ENCODE results near the gene OSBPL2. TPM values are rescaled to one million over a fixed set of nuclear protein-coding genes. Genes with fewer than 3 reads are reported as not detected.

OSBPL2 gene
- total RNA-seq, 1 donor from 2014 or later, result 29.9 TPM

- Mint-ChIP-seq H3K4me1 (ENCODE audit: low read depth) (no peaks in the 10 kb centered on the region), H3K36me3 (ENCODE audit: low read depth) (peaks cover 16% of the 10 kb centered on the region), H3K9me3 (no peaks in the 10 kb centered on the region), H3K4me3 (ENCODE audit: low read depth) (no peak overlapping the region), H3K27ac (no peak overlapping the region), H3K27me3 (ENCODE audit: low read depth) (no peaks in the 10 kb centered on the region)
- intact Hi-C loops (cut with micrococcal nuclease), result no loop called here
- DNase-seq (ENCODE audit: low spot score), result no peak
Observed at GRCh38 chr20:62293946-62294345, 55.6 kb downstream of the OSBPL2 start.

- intact Hi-C loops (cut with micrococcal nuclease), result no loop called here
- no peak overlapping the region for H3K4me3 Mint-ChIP-seq (ENCODE audit: low read depth)
- no peaks in the 10 kb centered on the region for H3K4me1 Mint-ChIP-seq (ENCODE audit: low read depth)
- H3K36me3 Mint-ChIP-seq (ENCODE audit: low read depth), result peaks cover 16% of the 10 kb centered on the region
- no peak for DNase-seq (ENCODE audit: low spot score)
- no peaks in the 10 kb centered on the region for H3K9me3 Mint-ChIP-seq
- H3K27me3 Mint-ChIP-seq (ENCODE audit: low read depth), result no peaks in the 10 kb centered on the region
- H3K27ac Mint-ChIP-seq, result no peak overlapping the region
Observed at GRCh38 chr20:62294516-62294915, 56.2 kb downstream of the OSBPL2 start.

GRCh38 chr20:62296724-62297448 is 58.6 kb downstream of the OSBPL2 start:
- DNase-seq (ENCODE audit: low spot score), result no peak
- H3K27ac Mint-ChIP-seq, result no peak overlapping the region
- H3K27me3 Mint-ChIP-seq (ENCODE audit: low read depth), result no peaks in the 10 kb centered on the region
- peaks cover 2% of the 10 kb centered on the region for H3K4me1 Mint-ChIP-seq (ENCODE audit: low read depth)
- intact Hi-C loops (cut with micrococcal nuclease), result no loop called here
- peaks cover 16% of the 10 kb centered on the region for H3K36me3 Mint-ChIP-seq (ENCODE audit: low read depth)
- no peaks in the 10 kb centered on the region for H3K9me3 Mint-ChIP-seq
- no peak overlapping the region for H3K4me3 Mint-ChIP-seq (ENCODE audit: low read depth)

- intact Hi-C loops (cut with micrococcal nuclease), result no loop called here
- H3K36me3 Mint-ChIP-seq (ENCODE audit: low read depth), result peaks cover 12% of the 10 kb centered on the region
- H3K9me3 Mint-ChIP-seq, result no peaks in the 10 kb centered on the region
- no peak for DNase-seq (ENCODE audit: low spot score)
- H3K4me3 Mint-ChIP-seq (ENCODE audit: low read depth), result no peak overlapping the region
- no peaks in the 10 kb centered on the region for H3K27me3 Mint-ChIP-seq (ENCODE audit: low read depth)
- no peak overlapping the region for H3K27ac Mint-ChIP-seq
- peaks cover 2% of the 10 kb centered on the region for H3K4me1 Mint-ChIP-seq (ENCODE audit: low read depth)
Observed at GRCh38 chr20:62297449-62298227, 59.3 kb downstream of the OSBPL2 start.

- H3K4me1 Mint-ChIP-seq (ENCODE audit: low read depth), result peaks cover 2% of the 10 kb centered on the region
- H3K36me3 Mint-ChIP-seq (ENCODE audit: low read depth), result peaks cover 14% of the 10 kb centered on the region
- no peak overlapping the region for H3K4me3 Mint-ChIP-seq (ENCODE audit: low read depth)
- intact Hi-C loops (cut with micrococcal nuclease), result no loop called here
- H3K27me3 Mint-ChIP-seq (ENCODE audit: low read depth), result no peaks in the 10 kb centered on the region
- H3K9me3 Mint-ChIP-seq, result no peaks in the 10 kb centered on the region
- DNase-seq (ENCODE audit: low spot score), result no peak
- no peak overlapping the region for H3K27ac Mint-ChIP-seq
Observed at GRCh38 chr20:62298577-62299249, 60.4 kb downstream of the OSBPL2 start.

- H3K4me1 Mint-ChIP-seq (ENCODE audit: low read depth), result peaks cover 10% of the 10 kb centered on the region
- no peaks in the 10 kb centered on the region for H3K9me3 Mint-ChIP-seq
- intact Hi-C loops (cut with micrococcal nuclease), result loop anchor here (5.0 kb wide), 4 partner anchors 177 to 493 kb away; partner anchors contain the start of genes LSM14B and TAF4
- DNase-seq (ENCODE audit: low spot score), result no peak
- no peak overlapping the region for H3K4me3 Mint-ChIP-seq (ENCODE audit: low read depth)
- peaks cover 24% of the 10 kb centered on the region for H3K36me3 Mint-ChIP-seq (ENCODE audit: low read depth)
- H3K27ac Mint-ChIP-seq, result no peak overlapping the region
- H3K27me3 Mint-ChIP-seq (ENCODE audit: low read depth), result no peaks in the 10 kb centered on the region
Observed at GRCh38 chr20:62299666-62300236, 61.4 kb downstream of the OSBPL2 start.

GRCh38 chr20:62300319-62300718 is 62.0 kb downstream of the OSBPL2 start:
- intact Hi-C loops (cut with micrococcal nuclease), result loop anchor here (5.0 kb wide), 4 partner anchors 178 to 492 kb away; partner anchors contain the start of genes LSM14B and TAF4
- Mint-ChIP-seq H3K27me3 (ENCODE audit: low read depth) (no peaks in the 10 kb centered on the region), H3K4me1 (ENCODE audit: low read depth) (peaks cover 10% of the 10 kb centered on the region), H3K4me3 (ENCODE audit: low read depth) (no peak overlapping the region), H3K27ac (no peak overlapping the region), H3K9me3 (no peaks in the 10 kb centered on the region), H3K36me3 (ENCODE audit: low read depth) (peaks cover 25% of the 10 kb centered on the region)
- DNase-seq (ENCODE audit: low spot score), result no peak

GRCh38 chr20:62301111-62301668 is 62.9 kb downstream of the OSBPL2 start:
- peak overlapping the region; percentile 66 for H3K27ac Mint-ChIP-seq
- no peaks in the 10 kb centered on the region for H3K9me3 Mint-ChIP-seq
- H3K36me3 Mint-ChIP-seq (ENCODE audit: low read depth), result peaks cover 27% of the 10 kb centered on the region
- H3K4me3 Mint-ChIP-seq (ENCODE audit: low read depth), result peak overlapping the region; percentile 93
- peaks cover 13% of the 10 kb centered on the region for H3K4me1 Mint-ChIP-seq (ENCODE audit: low read depth)
- intact Hi-C loops (cut with micrococcal nuclease), result loop anchor here (5.0 kb wide), 4 partner anchors 179 to 491 kb away; partner anchors contain the start of genes LSM14B and TAF4
- no peak for DNase-seq (ENCODE audit: low spot score)
- H3K27me3 Mint-ChIP-seq (ENCODE audit: low read depth), result no peaks in the 10 kb centered on the region

GRCh38 chr20:62301773-62302340 is 63.5 kb downstream of the OSBPL2 start:
- Mint-ChIP-seq H3K9me3 (no peaks in the 10 kb centered on the region), H3K4me1 (ENCODE audit: low read depth) (peaks cover 13% of the 10 kb centered on the region), H3K4me3 (ENCODE audit: low read depth) (peak overlapping the region; percentile 93), H3K27ac (peak overlapping the region; percentile 99), H3K36me3 (ENCODE audit: low read depth) (peaks cover 28% of the 10 kb centered on the region), H3K27me3 (ENCODE audit: low read depth) (no peaks in the 10 kb centered on the region)
- DNase-seq (ENCODE audit: low spot score), result peak; percentile 86
- intact Hi-C loops (cut with micrococcal nuclease), result loop anchor here (1.0 to 5.0 kb wide), 10 partner anchors 64 to 490 kb away; partner anchors contain the start of genes LSM14B, OSBPL2, PSMA7 and SS18L1

- no peaks in the 10 kb centered on the region for H3K9me3 Mint-ChIP-seq
- peak within 1 kb of the TSS; percentile 93 for H3K4me3 Mint-ChIP-seq (ENCODE audit: low read depth)
- peaks cover 28% of the 10 kb centered on the region for H3K36me3 Mint-ChIP-seq (ENCODE audit: low read depth)
- H3K27ac Mint-ChIP-seq, result peak within 1 kb of the TSS; percentile 99
- H3K27me3 Mint-ChIP-seq (ENCODE audit: low read depth), result no peaks in the 10 kb centered on the region
- H3K4me1 Mint-ChIP-seq (ENCODE audit: low read depth), result peaks cover 13% of the 10 kb centered on the region
- intact Hi-C loops (cut with micrococcal nuclease), result loop anchor here (1.0 to 5.0 kb wide), 10 partner anchors 64 to 490 kb away; partner anchors contain the start of genes LSM14B, OSBPL2, PSMA7 and SS18L1
- DNase-seq (ENCODE audit: low spot score), result peak; percentile 96
Observed at GRCh38 chr20:62302341-62303061, 64.2 kb downstream of the OSBPL2 start, which contains the start of gene ADRM1. Gene ADRM1 (plus strand): TSS chr20:62302997. CDS start chr20:62303569, 572 bp downstream.

- no peak for DNase-seq (ENCODE audit: low spot score)
- no peaks in the 10 kb centered on the region for H3K9me3 Mint-ChIP-seq
- peak overlapping the region; percentile 93 for H3K4me3 Mint-ChIP-seq (ENCODE audit: low read depth)
- peaks cover 31% of the 10 kb centered on the region for H3K36me3 Mint-ChIP-seq (ENCODE audit: low read depth)
- no peaks in the 10 kb centered on the region for H3K27me3 Mint-ChIP-seq (ENCODE audit: low read depth)
- H3K4me1 Mint-ChIP-seq (ENCODE audit: low read depth), result peaks cover 13% of the 10 kb centered on the region
- intact Hi-C loops (cut with micrococcal nuclease), result loop anchor here (2.0 to 5.0 kb wide), 6 partner anchors 181 to 489 kb away; partner anchors contain the start of genes LSM14B and TAF4
- peak overlapping the region; percentile 99 for H3K27ac Mint-ChIP-seq
Observed at GRCh38 chr20:62303062-62303339, 64.7 kb downstream of the OSBPL2 start.

Measured in activated T-helper 2 cell treated with anti-CD3 and anti-CD28 coated beads, Interferon-gamma antibody, Interleukin-2, Interleukin-4, amounts not matched to agents 10 μg/mL and 5 μg/mL and 100 μg/mL, durations not matched to agents 14 hours and 24 hours and 36 hours (primary cell).